ENCODE results near the gene PLEKHM2.

PLEKHM2 gene

DNA sequence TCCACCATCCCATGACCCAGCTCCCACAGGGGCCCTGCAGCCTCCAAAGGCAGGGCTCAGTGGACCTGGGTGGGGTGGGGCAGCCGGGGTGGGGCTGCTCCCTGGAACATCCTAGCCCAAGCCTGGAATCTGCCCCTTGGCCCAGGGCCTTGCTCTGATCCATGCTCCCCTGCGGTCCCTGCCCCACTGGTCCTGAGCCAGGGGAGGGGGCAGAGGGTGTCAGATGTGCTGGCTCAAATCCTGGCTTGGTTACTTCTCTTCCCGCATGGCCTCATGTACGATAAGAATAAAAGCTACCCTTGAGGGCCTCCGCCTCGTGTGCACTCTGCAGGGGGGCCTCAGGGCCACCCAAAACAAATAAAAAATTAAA is 52.8 kb downstream of the PLEKHM2 start:
- no peak overlapping the region for H3K27ac ChIP-seq (ENCODE audit: low read length)
- no peak overlapping the region for H2AFZ ChIP-seq (ENCODE audit: low read depth, low read length)
- no peak overlapping the region for H3K9ac ChIP-seq (ENCODE audit: low read depth, low read length)
- no peak overlapping the region for H3K4me2 ChIP-seq (ENCODE audit: insufficient read depth, low read length)
- no peaks in the 10 kb centered on the region for H4K20me1 ChIP-seq (ENCODE audit: insufficient read depth, low read length)
- H3K9me3 ChIP-seq (ENCODE audit: insufficient read depth, low read length, severe bottlenecking), result no peaks in the 10 kb centered on the region
- peaks cover 30% of the 10 kb centered on the region for H3K36me3 ChIP-seq (ENCODE audit: insufficient read depth, low read length)
- H3K4me3 ChIP-seq (ENCODE audit: low read depth in 1 of 2, low read length in 2 of 2), result no peak overlapping the region
- H3K4me1 ChIP-seq (ENCODE audit: insufficient read depth, low read length), result no peaks in the 10 kb centered on the region
- no peaks in the 10 kb centered on the region for H3K79me2 ChIP-seq (ENCODE audit: insufficient read depth, low read length)
- DNase-seq, result no peak
- H3K27me3 ChIP-seq (ENCODE audit: insufficient read depth, low read length, poor library complexity), result no peaks in the 10 kb centered on the region
- ATAC-seq (ENCODE audit: insufficient read depth, low read depth), result no peak
- TF ChIP-seq EZH2 (IDR thresholded peaks at IDR 0.05; ENCODE audit: borderline replicate concordance, low read depth, low read length, severe bottlenecking), result no peak
- no peak for TF ChIP-seq CTCF (IDR thresholded peaks at IDR 0.05; ENCODE audit: borderline replicate concordance, extremely low read depth, low read length, poor library complexity, severe bottlenecking)

DNA sequence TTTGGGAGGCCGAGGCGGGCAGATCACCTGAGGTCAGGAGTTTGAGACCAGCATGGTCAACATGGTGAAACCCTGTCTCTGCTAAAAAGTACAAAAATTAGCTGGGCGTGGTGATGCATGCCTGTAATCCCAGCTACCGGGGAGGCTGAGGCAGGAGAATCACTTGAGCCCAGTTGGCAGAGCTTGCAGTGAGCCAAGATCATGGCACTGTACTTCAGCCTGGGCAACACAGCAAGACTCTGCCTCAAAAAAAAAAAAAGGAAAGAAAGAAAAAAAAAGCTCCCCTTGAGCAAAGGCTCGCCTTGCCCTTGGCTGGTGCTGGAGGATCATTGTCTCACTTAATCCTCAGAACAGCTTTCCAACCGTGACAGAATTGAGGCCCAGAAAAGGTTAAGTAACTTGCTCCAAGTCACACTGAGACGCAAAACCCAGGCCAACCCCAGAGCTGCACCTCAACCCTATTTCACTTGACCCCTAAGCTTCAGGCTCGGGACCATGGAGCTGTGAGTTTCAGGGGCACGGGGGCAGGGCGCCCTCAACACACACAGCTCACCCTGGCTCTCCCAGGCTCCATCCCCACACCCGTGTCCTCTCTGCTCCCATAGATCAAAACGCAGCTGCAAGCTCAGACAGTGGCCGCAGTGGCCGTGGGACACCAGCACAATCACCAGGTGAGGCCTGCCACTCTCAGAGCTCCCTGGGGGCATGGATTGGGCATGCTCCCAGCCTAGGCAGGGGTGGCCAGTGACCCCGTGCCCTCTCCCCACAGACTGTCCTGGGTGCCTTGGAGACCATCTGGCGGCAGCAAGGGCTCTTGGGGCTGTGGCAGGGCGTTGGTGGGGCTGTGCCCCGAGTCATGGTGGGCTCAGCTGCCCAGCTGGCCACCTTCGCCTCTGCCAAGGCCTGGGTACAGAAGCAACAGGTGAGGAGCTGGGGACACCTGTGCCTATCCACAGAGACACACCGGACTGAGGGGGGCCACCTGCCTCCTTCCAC is 53.5 kb downstream of the PLEKHM2 start:
- H3K27ac ChIP-seq (ENCODE audit: low read length), result no peak overlapping the region
- no peak overlapping the region for H3K4me3 ChIP-seq (ENCODE audit: low read depth in 1 of 2, low read length in 2 of 2)
- H2AFZ ChIP-seq (ENCODE audit: low read depth, low read length), result no peak overlapping the region
- no peak for ATAC-seq (ENCODE audit: insufficient read depth, low read depth)
- H3K4me2 ChIP-seq (ENCODE audit: insufficient read depth, low read length), result no peak overlapping the region
- H3K9me3 ChIP-seq (ENCODE audit: insufficient read depth, low read length, severe bottlenecking), result no peaks in the 10 kb centered on the region
- TF ChIP-seq EZH2 (IDR thresholded peaks at IDR 0.05; ENCODE audit: borderline replicate concordance, low read depth, low read length, severe bottlenecking) (no peak), CTCF (IDR thresholded peaks at IDR 0.05; ENCODE audit: borderline replicate concordance, extremely low read depth, low read length, poor library complexity, severe bottlenecking) (no peak)
- no peaks in the 10 kb centered on the region for H3K79me2 ChIP-seq (ENCODE audit: insufficient read depth, low read length)
- H3K4me1 ChIP-seq (ENCODE audit: insufficient read depth, low read length), result no peaks in the 10 kb centered on the region
- H3K27me3 ChIP-seq (ENCODE audit: insufficient read depth, low read length, poor library complexity), result no peaks in the 10 kb centered on the region
- no peak for DNase-seq
- H3K9ac ChIP-seq (ENCODE audit: low read depth, low read length), result no peak overlapping the region
- H3K36me3 ChIP-seq (ENCODE audit: insufficient read depth, low read length), result peaks cover 23% of the 10 kb centered on the region
- no peaks in the 10 kb centered on the region for H4K20me1 ChIP-seq (ENCODE audit: insufficient read depth, low read length)

- Histone ChIP-seq H3K27ac (ENCODE audit: low read length) (no peak overlapping the region), H3K36me3 (ENCODE audit: insufficient read depth, low read length) (peaks cover 14% of the 10 kb centered on the region), H3K4me1 (ENCODE audit: insufficient read depth, low read length) (no peaks in the 10 kb centered on the region), H3K9ac (ENCODE audit: low read depth, low read length) (no peak overlapping the region), H4K20me1 (ENCODE audit: insufficient read depth, low read length) (no peaks in the 10 kb centered on the region), H2AFZ (ENCODE audit: low read depth, low read length) (no peak overlapping the region), H3K4me2 (ENCODE audit: insufficient read depth, low read length) (no peak overlapping the region), H3K9me3 (ENCODE audit: insufficient read depth, low read length, severe bottlenecking) (no peaks in the 10 kb centered on the region), H3K79me2 (ENCODE audit: insufficient read depth, low read length) (no peaks in the 10 kb centered on the region), H3K27me3 (ENCODE audit: insufficient read depth, low read length, poor library complexity) (no peaks in the 10 kb centered on the region), H3K4me3 (ENCODE audit: low read depth in 1 of 2, low read length in 2 of 2) (no peak overlapping the region)
- no peak for ATAC-seq (ENCODE audit: insufficient read depth, low read depth)
- no peak for TF ChIP-seq EZH2 (IDR thresholded peaks at IDR 0.05; ENCODE audit: borderline replicate concordance, low read depth, low read length, severe bottlenecking)
- TF ChIP-seq CTCF (IDR thresholded peaks at IDR 0.05; ENCODE audit: borderline replicate concordance, extremely low read depth, low read length, poor library complexity, severe bottlenecking), result no peak
- no peak for DNase-seq
Observed at GRCh38 chr1:15738416-15739113, 54.4 kb downstream of the PLEKHM2 start.

Measured in DND-41 (cell line).